Measurements from ENCODE around the gene FHL5.
"Not testable (repeated sequence)": the region's sequence is repeated elsewhere in the genome, so short reads cannot be mapped to it uniquely, and the experiment has no call there.

FHL5 gene

GRCh38 chr6:96562886-96563285 is at the start of gene FHL5:
FHL5 (plus strand) TSS chr6:96563128; CDS start chr6:96603614, 40,486 bp downstream.
- no peak for DNase-seq

GRCh38 chr6:96520171-96521115 is 42.5 kb upstream of the FHL5 start:
- no peak for DNase-seq

- DNase-seq: no peak
Measured at GRCh38 chr6:96521306-96521643, 41.7 kb upstream of the FHL5 start.

- peak; percentile 53 for DNase-seq
Measured at GRCh38 chr6:96521644-96522464, 41.1 kb upstream of the FHL5 start, which contains the start of gene UFL1. UFL1 (plus strand) TSS chr6:96521806; CDS start chr6:96521874, 68 bp downstream.

- DNase-seq: no peak
Measured at GRCh38 chr6:96522465-96523009, 40.4 kb upstream of the FHL5 start.

- no peak for DNase-seq
Measured at GRCh38 chr6:96528193-96528592, 34.7 kb upstream of the FHL5 start.

GRCh38 chr6:96532399-96532798 is 30.5 kb upstream of the FHL5 start:
- DNase-seq: no peak

GRCh38 chr6:96537726-96538125 is 25.2 kb upstream of the FHL5 start:
- DNase-seq: no peak

GRCh38 chr6:96542702-96543101 is 20.2 kb upstream of the FHL5 start:
- DNase-seq: no peak

- DNase-seq: no peak
Measured at GRCh38 chr6:96545882-96546281, 17.0 kb upstream of the FHL5 start.

GRCh38 chr6:96547654-96548053 is 15.3 kb upstream of the FHL5 start:
- DNase-seq: no peak

GRCh38 chr6:96554558-96554957 is 8.4 kb upstream of the FHL5 start:
- no peak for DNase-seq

- not testable (repeated sequence) for DNase-seq
Measured at GRCh38 chr6:96559740-96560139, 3.2 kb upstream of the FHL5 start.

GRCh38 chr6:96563853-96564252 is 925 bp downstream of the FHL5 start:
- no peak for DNase-seq

GRCh38 chr6:96570053-96570452 is 7.1 kb downstream of the FHL5 start:
- no peak for DNase-seq

- DNase-seq: no peak
Measured at GRCh38 chr6:96571551-96571950, 8.6 kb downstream of the FHL5 start.

- DNase-seq: no peak
Measured at GRCh38 chr6:96575359-96575758, 12.4 kb downstream of the FHL5 start.

- DNase-seq: no peak
Measured at GRCh38 chr6:96576221-96576620, 13.3 kb downstream of the FHL5 start.

- no peak for DNase-seq
Measured at GRCh38 chr6:96582021-96582420, 19.1 kb downstream of the FHL5 start.

GRCh38 chr6:96582436-96582835 is 19.5 kb downstream of the FHL5 start:
- DNase-seq: no peak

- no peak for DNase-seq
Measured at GRCh38 chr6:96604420-96604819, 41.5 kb downstream of the FHL5 start.

GRCh38 chr6:96608074-96608473 is 45.1 kb downstream of the FHL5 start:
- no peak for DNase-seq

GRCh38 chr6:96610019-96610418 is 47.1 kb downstream of the FHL5 start:
- DNase-seq: no peak
